GM23338 (cell line): Measurements from ENCODE around the gene ESRP2. TPM values are rescaled to one million over a fixed set of nuclear protein-coding genes. Genes with fewer than 3 reads are reported as not detected.

Source experiments
- ATAC-seq: fragments of 200-7000 bp; cut with Tn5 transposase; 3 replicates; pipeline ENCODE4 v1.9.1; 2020
- DNase-seq: peaks from one replicate; pipeline ENCODE4 v3.0.0-alpha.2; 2015; ENCODE audit warnings: low spot score
- H2AFZ ChIP-seq: fragments of 200-600 bp; sonication (generic); 2 replicates; pipeline ENCODE4 v1.8.0; 2016; ENCODE audit warnings: antibody characterized with exemption, mild to moderate bottlenecking, moderate library complexity
- H3F3A ChIP-seq: fragments of 200-600 bp; sonication (generic); replicated peaks from 2 replicates; pipeline ENCODE4 v1.8.0; 2017; ENCODE audit warnings: antibody characterized with exemption, mixed run types, low read depth
- H3K27ac ChIP-seq: fragments of 200-600 bp; sonication (generic); 2 replicates; pipeline ENCODE4 v1.6.1; 2016; ENCODE audit warnings: low read depth
- H3K27me3 ChIP-seq: fragments of 200-600 bp; sonication (generic); 2 replicates; pipeline ENCODE4 v1.8.0; 2016; ENCODE audit warnings: mild to moderate bottlenecking, mixed run types, moderate library complexity; ENCODE audit not compliant: insufficient read depth
- H3K36me3 ChIP-seq: fragments of 200-600 bp; sonication (generic); 2 replicates; pipeline ENCODE4 v1.8.0; 2016; ENCODE audit warnings: mild to moderate bottlenecking; ENCODE audit not compliant: insufficient read depth
- H3K4me1 ChIP-seq: fragments of 200-600 bp; sonication (generic); 2 replicates; pipeline ENCODE4 v1.8.0; 2016; ENCODE audit warnings: mild to moderate bottlenecking, moderate library complexity; ENCODE audit not compliant: insufficient read depth
- H3K4me2 ChIP-seq: fragments of 200-600 bp; sonication (generic); 2 replicates; pipeline ENCODE4 v1.7.1; 2017; ENCODE audit warnings: mixed run types
- H3K4me3 ChIP-seq: fragments of 200-600 bp; sonication (generic); 2 replicates; pipeline ENCODE4 v1.6.1; 2016; ENCODE audit warnings: mixed run types
- H3K79me2 ChIP-seq: fragments of 200-600 bp; sonication (generic); replicated peaks from 2 replicates; pipeline ENCODE4 v1.8.0; 2017; ENCODE audit warnings: mild to moderate bottlenecking; ENCODE audit not compliant: insufficient read depth
- H3K9me2 ChIP-seq: fragments of 200-600 bp; sonication (generic); 2 replicates; pipeline ENCODE4 v1.8.0; 2017; ENCODE audit not compliant: insufficient read depth
- H4K20me1 ChIP-seq: fragments of 200-600 bp; sonication (generic); replicated peaks from 2 replicates; pipeline ENCODE4 v1.8.0; 2017; ENCODE audit warnings: mild to moderate bottlenecking; ENCODE audit not compliant: insufficient read depth
- H3K27ac Mint-ChIP-seq: 2 replicates; pipeline ENCODE4 v1.8.0; 2020; ENCODE audit warnings: inconsistent platforms, mild to moderate bottlenecking, moderate library complexity, mixed read lengths
- H3K27me3 Mint-ChIP-seq: 3 replicates; pipeline ENCODE4 v1.8.0; 2022; ENCODE audit warnings: low read depth, mild to moderate bottlenecking, moderate library complexity, mixed read lengths, inconsistent platforms; ENCODE audit not compliant: insufficient read depth, poor library complexity
- H3K36me3 Mint-ChIP-seq: 3 replicates; pipeline ENCODE4 v1.8.0; 2021; ENCODE audit warnings: low read depth, mild to moderate bottlenecking, inconsistent platforms, moderate library complexity, mixed read lengths
- H3K4me1 Mint-ChIP-seq: 3 replicates; pipeline ENCODE4 v1.8.0; 2020; ENCODE audit warnings: mild to moderate bottlenecking, inconsistent platforms, mixed read lengths
- H3K4me3 Mint-ChIP-seq: 3 replicates; pipeline ENCODE4 v1.8.0; 2021; ENCODE audit warnings: moderate library complexity, mild to moderate bottlenecking, inconsistent platforms, mixed read lengths
- H3K9me3 Mint-ChIP-seq: 3 replicates; pipeline ENCODE4 v1.8.0; 2020; ENCODE audit warnings: moderate library complexity, mild to moderate bottlenecking, inconsistent platforms, mixed read lengths
- CREB1 ChIP-seq: fragments of 250-450 bp; sonication (Bioruptor Pico); IDR thresholded peaks from 2 replicates; pipeline ENCODE4 v1.5.0; 2020; ENCODE audit warnings: low read depth, mild to moderate bottlenecking, moderate library complexity
- EZH2 ChIP-seq: fragments of 200-600 bp; sonication (generic); IDR thresholded peaks from one replicate; pipeline ENCODE4 v1.8.0; 2017; ENCODE audit warnings: antibody characterized with exemption, mild to moderate bottlenecking, low read depth; ENCODE audit not compliant: unreplicated experiment
- EZH2phosphoT487 ChIP-seq: fragments of 200-600 bp; sonication (generic); IDR thresholded peaks from one replicate; pipeline ENCODE4 v1.8.1; 2018; ENCODE audit warnings: antibody characterized with exemption; ENCODE audit not compliant: unreplicated experiment
- JUNB ChIP-seq: IDR thresholded peaks from one replicate; pipeline ENCODE4 v1.6.1; 2016; ENCODE audit warnings: antibody characterized with exemption; ENCODE audit not compliant: unreplicated experiment
- NANOG ChIP-seq: IDR thresholded peaks from 2 replicates; pipeline ENCODE4 v1.6.1; 2016; ENCODE audit warnings: antibody characterized with exemption, borderline replicate concordance
- POLR2AphosphoS5 ChIP-seq: IDR thresholded peaks from 2 replicates; pipeline ENCODE4 v1.6.1; 2016; ENCODE audit warnings: antibody characterized with exemption, low read depth
- ZNF114 ChIP-seq: fragments of 250-450 bp; sonication (Bioruptor Pico); IDR thresholded peaks from 2 replicates; pipeline ENCODE4 v1.5.0; 2020; ENCODE audit warnings: mild to moderate bottlenecking, moderate library complexity
- ZNF331 ChIP-seq: fragments of 250-450 bp; sonication (Bioruptor Pico); IDR thresholded peaks from 2 replicates; pipeline ENCODE4 v1.5.0; 2020; ENCODE audit warnings: low read depth, mild to moderate bottlenecking, moderate library complexity
- polyA plus RNA-seq: library from polyadenylated mRNA; unstranded; fragments of >200 nt; fragmentation: Nextera tagmentation; extraction: Ambion mirVana; gene quantifications from 2 replicates; pipeline ENCODE4 v1.2.1, GENCODE V29; 2016
- total RNA-seq: library from RNA; depleted of rRNA; stranded (reverse); fragments of >200 nt; shearing (Covaris generic); gene quantifications from 2 replicates; pipeline ENCODE4 v1.2.3, GENCODE V29; 2014
- TF ChIP-seq, protein P1 (sequence below): IDR thresholded peaks from 2 replicates; pipeline ENCODE4 v1.6.1; 2016; ENCODE audit warnings: antibody characterized with exemption
- TF ChIP-seq, protein P2 (sequence below): fragments of 250-450 bp; sonication (Bioruptor Pico); IDR thresholded peaks from 2 replicates; pipeline ENCODE4 v1.5.0; 2020; ENCODE audit warnings: mild to moderate bottlenecking, moderate library complexity
- TF ChIP-seq, protein P3 (sequence below): IDR thresholded peaks from one replicate; pipeline ENCODE4 v1.6.1; 2018; ENCODE audit warnings: antibody characterized with exemption; ENCODE audit not compliant: unreplicated experiment

ESRP2 gene
- total and polyA plus RNA-seq, 2 experiments from 2014 or later = 16.2 to 44.0 TPM

DNA sequence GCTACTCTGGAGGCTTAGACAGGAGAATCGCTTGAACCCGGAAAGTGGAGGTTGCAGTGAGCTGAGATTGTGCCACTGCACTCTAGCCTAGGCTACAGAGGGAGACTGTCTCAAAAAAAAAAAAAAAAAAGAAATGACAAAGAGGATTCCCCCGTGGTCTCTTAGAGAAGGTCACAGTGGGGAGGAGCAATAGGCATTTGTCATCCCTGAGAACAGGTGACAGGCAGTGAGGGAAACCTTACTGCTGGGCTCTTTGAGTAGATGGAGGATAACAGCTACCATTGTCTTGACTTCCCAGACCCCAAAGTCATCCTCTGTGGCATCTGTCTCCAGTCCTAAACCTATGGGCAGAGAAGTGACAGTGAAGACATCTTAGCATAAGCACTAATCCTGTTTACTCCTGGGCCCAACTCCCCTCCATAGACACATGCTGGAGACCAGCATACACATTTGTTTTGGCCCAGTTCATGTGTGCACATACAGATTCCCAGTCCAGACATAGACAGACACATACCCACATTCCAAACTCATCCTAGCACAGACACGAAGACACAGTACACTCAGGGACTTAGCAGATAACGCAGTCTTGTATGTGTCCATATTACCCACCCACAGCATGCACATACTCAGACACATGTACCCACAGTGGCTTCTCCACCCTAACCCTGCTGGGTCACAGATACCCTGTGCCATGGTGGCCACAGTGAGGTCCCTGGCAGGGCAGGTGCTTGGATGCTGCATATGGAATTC lies 2.7 kb downstream of the ESRP2 start:
- 0 out of 2 replicates have a peak, but pooled peaks cover 4% of the 10 kb centered on the region for H3K36me3 ChIP-seq
- H3K4me1 ChIP-seq = peaks cover 17% of the 10 kb centered on the region
- ATAC-seq (no peak), DNase-seq (no peak)
- Mint-ChIP-seq H3K4me3 (peak overlapping the region; percentile 81), H3K9me3 (peaks cover 4% of the 10 kb centered on the region), H3K27ac (peak overlapping the region; percentile 83), H3K36me3 (peaks cover 44% of the 10 kb centered on the region), H3K27me3 (peaks cover 15% of the 10 kb centered on the region), H3K4me1 (peaks cover 25% of the 10 kb centered on the region)
- H2AFZ ChIP-seq = no peak overlapping the region
- TF ChIP-seq, protein P1, sequence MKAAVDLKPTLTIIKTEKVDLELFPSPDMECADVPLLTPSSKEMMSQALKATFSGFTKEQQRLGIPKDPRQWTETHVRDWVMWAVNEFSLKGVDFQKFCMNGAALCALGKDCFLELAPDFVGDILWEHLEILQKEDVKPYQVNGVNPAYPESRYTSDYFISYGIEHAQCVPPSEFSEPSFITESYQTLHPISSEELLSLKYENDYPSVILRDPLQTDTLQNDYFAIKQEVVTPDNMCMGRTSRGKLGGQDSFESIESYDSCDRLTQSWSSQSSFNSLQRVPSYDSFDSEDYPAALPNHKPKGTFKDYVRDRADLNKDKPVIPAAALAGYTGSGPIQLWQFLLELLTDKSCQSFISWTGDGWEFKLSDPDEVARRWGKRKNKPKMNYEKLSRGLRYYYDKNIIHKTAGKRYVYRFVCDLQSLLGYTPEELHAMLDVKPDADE = no peak
- no peak for TF ChIP-seq EZH2phosphoT487
- TF ChIP-seq CREB1 (CRISPR knock-in tag) = no peak
- TF ChIP-seq, protein P2, sequence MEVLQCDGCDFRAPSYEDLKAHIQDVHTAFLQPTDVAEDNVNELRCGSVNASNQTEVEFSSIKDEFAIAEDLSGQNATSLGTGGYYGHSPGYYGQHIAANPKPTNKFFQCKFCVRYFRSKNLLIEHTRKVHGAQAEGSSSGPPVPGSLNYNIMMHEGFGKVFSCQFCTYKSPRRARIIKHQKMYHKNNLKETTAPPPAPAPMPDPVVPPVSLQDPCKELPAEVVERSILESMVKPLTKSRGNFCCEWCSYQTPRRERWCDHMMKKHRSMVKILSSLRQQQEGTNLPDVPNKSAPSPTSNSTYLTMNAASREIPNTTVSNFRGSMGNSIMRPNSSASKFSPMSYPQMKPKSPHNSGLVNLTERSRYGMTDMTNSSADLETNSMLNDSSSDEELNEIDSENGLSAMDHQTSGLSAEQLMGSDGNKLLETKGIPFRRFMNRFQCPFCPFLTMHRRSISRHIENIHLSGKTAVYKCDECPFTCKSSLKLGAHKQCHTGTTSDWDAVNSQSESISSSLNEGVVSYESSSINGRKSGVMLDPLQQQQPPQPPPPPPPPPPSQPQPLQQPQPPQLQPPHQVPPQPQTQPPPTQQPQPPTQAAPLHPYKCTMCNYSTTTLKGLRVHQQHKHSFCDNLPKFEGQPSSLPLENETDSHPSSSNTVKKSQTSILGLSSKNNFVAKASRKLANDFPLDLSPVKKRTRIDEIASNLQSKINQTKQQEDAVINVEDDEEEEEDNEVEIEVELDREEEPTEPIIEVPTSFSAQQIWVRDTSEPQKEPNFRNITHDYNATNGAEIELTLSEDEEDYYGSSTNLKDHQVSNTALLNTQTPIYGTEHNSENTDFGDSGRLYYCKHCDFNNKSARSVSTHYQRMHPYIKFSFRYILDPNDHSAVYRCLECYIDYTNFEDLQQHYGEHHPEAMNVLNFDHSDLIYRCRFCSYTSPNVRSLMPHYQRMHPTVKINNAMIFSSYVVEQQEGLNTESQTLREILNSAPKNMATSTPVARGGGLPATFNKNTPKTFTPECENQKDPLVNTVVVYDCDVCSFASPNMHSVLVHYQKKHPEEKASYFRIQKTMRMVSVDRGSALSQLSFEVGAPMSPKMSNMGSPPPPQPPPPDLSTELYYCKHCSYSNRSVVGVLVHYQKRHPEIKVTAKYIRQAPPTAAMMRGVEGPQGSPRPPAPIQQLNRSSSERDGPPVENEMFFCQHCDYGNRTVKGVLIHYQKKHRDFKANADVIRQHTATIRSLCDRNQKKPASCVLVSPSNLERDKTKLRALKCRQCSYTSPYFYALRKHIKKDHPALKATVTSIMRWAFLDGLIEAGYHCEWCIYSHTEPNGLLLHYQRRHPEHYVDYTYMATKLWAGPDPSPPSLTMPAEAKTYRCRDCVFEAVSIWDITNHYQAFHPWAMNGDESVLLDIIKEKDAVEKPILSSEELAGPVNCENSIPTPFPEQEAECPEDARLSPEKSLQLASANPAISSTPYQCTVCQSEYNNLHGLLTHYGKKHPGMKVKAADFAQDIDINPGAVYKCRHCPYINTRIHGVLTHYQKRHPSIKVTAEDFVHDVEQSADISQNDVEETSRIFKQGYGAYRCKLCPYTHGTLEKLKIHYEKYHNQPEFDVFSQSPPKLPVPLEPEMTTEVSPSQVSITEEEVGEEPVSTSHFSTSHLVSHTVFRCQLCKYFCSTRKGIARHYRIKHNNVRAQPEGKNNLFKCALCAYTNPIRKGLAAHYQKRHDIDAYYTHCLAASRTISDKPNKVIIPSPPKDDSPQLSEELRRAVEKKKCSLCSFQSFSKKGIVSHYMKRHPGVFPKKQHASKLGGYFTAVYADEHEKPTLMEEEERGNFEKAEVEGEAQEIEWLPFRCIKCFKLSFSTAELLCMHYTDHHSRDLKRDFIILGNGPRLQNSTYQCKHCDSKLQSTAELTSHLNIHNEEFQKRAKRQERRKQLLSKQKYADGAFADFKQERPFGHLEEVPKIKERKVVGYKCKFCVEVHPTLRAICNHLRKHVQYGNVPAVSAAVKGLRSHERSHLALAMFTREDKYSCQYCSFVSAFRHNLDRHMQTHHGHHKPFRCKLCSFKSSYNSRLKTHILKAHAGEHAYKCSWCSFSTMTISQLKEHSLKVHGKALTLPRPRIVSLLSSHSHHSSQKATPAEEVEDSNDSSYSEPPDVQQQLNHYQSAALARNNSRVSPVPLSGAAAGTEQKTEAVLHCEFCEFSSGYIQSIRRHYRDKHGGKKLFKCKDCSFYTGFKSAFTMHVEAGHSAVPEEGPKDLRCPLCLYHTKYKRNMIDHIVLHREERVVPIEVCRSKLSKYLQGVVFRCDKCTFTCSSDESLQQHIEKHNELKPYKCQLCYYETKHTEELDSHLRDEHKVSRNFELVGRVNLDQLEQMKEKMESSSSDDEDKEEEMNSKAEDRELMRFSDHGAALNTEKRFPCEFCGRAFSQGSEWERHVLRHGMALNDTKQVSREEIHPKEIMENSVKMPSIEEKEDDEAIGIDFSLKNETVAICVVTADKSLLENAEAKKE (CRISPR knock-in tag) = no peak
- no peak for TF ChIP-seq EZH2
- TF ChIP-seq JUNB = no peak
- TF ChIP-seq NANOG = no peak
- TF ChIP-seq POLR2AphosphoS5 = no peak
- no peak for TF ChIP-seq ZNF114 (CRISPR knock-in tag)
- TF ChIP-seq, protein P3, sequence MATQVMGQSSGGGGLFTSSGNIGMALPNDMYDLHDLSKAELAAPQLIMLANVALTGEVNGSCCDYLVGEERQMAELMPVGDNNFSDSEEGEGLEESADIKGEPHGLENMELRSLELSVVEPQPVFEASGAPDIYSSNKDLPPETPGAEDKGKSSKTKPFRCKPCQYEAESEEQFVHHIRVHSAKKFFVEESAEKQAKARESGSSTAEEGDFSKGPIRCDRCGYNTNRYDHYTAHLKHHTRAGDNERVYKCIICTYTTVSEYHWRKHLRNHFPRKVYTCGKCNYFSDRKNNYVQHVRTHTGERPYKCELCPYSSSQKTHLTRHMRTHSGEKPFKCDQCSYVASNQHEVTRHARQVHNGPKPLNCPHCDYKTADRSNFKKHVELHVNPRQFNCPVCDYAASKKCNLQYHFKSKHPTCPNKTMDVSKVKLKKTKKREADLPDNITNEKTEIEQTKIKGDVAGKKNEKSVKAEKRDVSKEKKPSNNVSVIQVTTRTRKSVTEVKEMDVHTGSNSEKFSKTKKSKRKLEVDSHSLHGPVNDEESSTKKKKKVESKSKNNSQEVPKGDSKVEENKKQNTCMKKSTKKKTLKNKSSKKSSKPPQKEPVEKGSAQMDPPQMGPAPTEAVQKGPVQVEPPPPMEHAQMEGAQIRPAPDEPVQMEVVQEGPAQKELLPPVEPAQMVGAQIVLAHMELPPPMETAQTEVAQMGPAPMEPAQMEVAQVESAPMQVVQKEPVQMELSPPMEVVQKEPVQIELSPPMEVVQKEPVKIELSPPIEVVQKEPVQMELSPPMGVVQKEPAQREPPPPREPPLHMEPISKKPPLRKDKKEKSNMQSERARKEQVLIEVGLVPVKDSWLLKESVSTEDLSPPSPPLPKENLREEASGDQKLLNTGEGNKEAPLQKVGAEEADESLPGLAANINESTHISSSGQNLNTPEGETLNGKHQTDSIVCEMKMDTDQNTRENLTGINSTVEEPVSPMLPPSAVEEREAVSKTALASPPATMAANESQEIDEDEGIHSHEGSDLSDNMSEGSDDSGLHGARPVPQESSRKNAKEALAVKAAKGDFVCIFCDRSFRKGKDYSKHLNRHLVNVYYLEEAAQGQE = no peak
- TF ChIP-seq ZNF331 = no peak
- H3K9me2 ChIP-seq = no peaks in the 10 kb centered on the region
- H3K27me3 ChIP-seq = no peaks in the 10 kb centered on the region
- peaks cover 23% of the 10 kb centered on the region for H3K79me2 ChIP-seq
- peaks cover 18% of the 10 kb centered on the region for H4K20me1 ChIP-seq
- 0 out of 2 replicates have a peak overlapping the region, but pooled peaks have one; percentile 26 for H3K27ac ChIP-seq
- peak overlapping the region; percentile 99 for H3K4me2 ChIP-seq
- H3K4me3 ChIP-seq = peak overlapping the region; percentile 98
- peaks cover 20% of the 10 kb centered on the region for H3F3A ChIP-seq
